HFF-Myc (cell line): ENCODE data around the gene LURAP1L.

Experiments
- DNase-seq: peaks from one replicate; pipeline ENCODE4 v3.0.0-alpha.2; 2011; ENCODE audit warnings: low read depth; ENCODE audit errors: extremely low read depth
- H3K4me3 ChIP-seq: replicated peaks from 2 replicates; pipeline ENCODE4 v1.5.1; 2011; ENCODE audit warnings: low read depth, mild to moderate bottlenecking, control low read depth, low read length
- CTCF ChIP-seq: IDR thresholded peaks from 2 replicates; pipeline ENCODE4 v1.5.1; 2012; ENCODE audit warnings: mild to moderate bottlenecking, low read depth, low read length, control low read depth; ENCODE audit errors: missing control alignments

Gene LURAP1L

GRCh38 chr9:12784461-12785259 is 9.8 kb downstream of the LURAP1L start:
- no peak overlapping the region for H3K4me3 ChIP-seq
- TF ChIP-seq CTCF: no peak
- DNase-seq: peak; percentile 49

DNA sequence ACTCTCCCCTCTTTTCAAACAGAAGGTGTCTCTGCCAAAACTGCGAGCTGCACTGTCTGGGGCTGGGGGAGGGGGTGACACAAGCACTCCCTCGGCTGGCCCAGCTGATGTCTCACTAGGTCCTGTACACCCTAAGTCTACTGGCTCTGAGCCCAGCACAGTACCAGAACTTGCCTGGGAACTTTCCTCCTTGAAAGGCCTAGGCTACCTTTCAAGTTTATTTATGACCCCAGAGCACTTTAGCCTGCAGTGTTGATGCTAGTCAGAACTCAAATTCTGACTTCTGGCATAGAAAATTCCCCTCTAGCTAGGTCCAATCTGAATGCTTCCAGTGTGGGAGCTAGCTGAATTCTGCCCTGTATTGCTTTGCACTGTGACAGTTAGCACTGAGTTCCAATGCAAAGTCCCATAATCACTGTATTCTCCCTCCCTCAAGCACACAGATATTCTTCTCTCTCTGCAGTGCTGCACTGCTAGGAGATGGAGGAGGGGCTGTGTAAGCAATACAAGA is 10.5 kb downstream of the LURAP1L start:
- no peak for DNase-seq
- TF ChIP-seq CTCF: no peak
- H3K4me3 ChIP-seq: no peak overlapping the region

GRCh38 chr9:12785941-12786340 is 11.1 kb downstream of the LURAP1L start:
- TF ChIP-seq CTCF: no peak
- DNase-seq: no peak
- no peak overlapping the region for H3K4me3 ChIP-seq

DNA sequence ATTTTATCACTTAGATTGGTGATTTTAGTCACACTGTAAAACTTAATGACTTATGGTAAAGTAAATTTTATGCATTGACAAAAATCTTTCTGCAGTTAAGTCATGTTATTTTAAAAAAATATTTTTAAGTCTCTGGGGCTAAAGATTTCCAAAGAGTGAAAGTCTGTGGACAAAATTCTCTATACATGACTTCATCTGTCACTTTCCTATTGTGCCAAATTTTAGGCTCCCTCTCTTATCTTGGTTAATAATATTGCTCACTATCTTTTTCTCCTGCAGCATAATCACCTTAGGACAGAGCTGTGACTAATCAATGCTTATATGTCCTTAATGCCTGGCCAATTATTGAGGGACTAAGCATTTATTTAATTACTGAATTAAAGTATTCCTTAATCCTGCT is 15.2 kb downstream of the LURAP1L start:
- no peak overlapping the region for H3K4me3 ChIP-seq
- no peak for TF ChIP-seq CTCF
- DNase-seq: no peak

GRCh38 chr9:12790883-12791282 is 16.1 kb downstream of the LURAP1L start:
- H3K4me3 ChIP-seq: no peak overlapping the region
- TF ChIP-seq CTCF: no peak
- no peak for DNase-seq

- no peak for DNase-seq
- no peak overlapping the region for H3K4me3 ChIP-seq
- TF ChIP-seq CTCF: no peak
These were observed 19.4 kb downstream of the LURAP1L start for GRCh38 chr9:12794101-12794799.
